Stimulated activated CD4-positive, alpha-beta T cell treated with anti-CD3 and anti-CD28 coated beads, Interleukin-1b, Interleukin-23, amount 100 ng/mL, for 48 hours (primary cell): ENCODE data around the gene ZBTB16.

Experiments used
- DNase-seq: peaks from one replicate; pipeline ENCODE4 v3.0.0-alpha.2; 2020

Gene ZBTB16

GRCh38 chr11:114250993-114251814 lies 191.7 kb downstream of the ZBTB16 start:
- no peak for DNase-seq

GRCh38 chr11:114251815-114252337 lies 192.4 kb downstream of the ZBTB16 start:
- no peak for DNase-seq

- no peak for DNase-seq
Measured at GRCh38 chr11:114252767-114253166, 193.3 kb downstream of the ZBTB16 start.

GRCh38 chr11:114253771-114254170 lies 194.3 kb downstream of the ZBTB16 start:
- DNase-seq, result no peak

- no peak for DNase-seq
Measured at GRCh38 chr11:114254571-114255146, 195.1 kb downstream of the ZBTB16 start.

- DNase-seq, result no peak
Measured at GRCh38 chr11:114255289-114255688, 195.8 kb downstream of the ZBTB16 start.

GRCh38 chr11:114256176-114256966 lies 196.9 kb downstream of the ZBTB16 start:
- no peak for DNase-seq

- DNase-seq, result no peak
Measured at GRCh38 chr11:114256967-114257286, 197.4 kb downstream of the ZBTB16 start.

- no peak for DNase-seq
Measured at GRCh38 chr11:114257621-114258558, 198.4 kb downstream of the ZBTB16 start.

GRCh38 chr11:114258696-114259095 lies 199.2 kb downstream of the ZBTB16 start:
- DNase-seq, result no peak

- DNase-seq, result no peak
Measured at GRCh38 chr11:114259124-114259526, 199.6 kb downstream of the ZBTB16 start.

GRCh38 chr11:114259551-114259983 lies 200.1 kb downstream of the ZBTB16 start:
- no peak for DNase-seq

GRCh38 chr11:114260077-114260476 lies 200.6 kb downstream of the ZBTB16 start:
- no peak for DNase-seq

GRCh38 chr11:114260483-114260882 lies 201.0 kb downstream of the ZBTB16 start:
- DNase-seq, result no peak

- DNase-seq, result no peak
Measured at GRCh38 chr11:114261791-114262190, 202.3 kb downstream of the ZBTB16 start.

- no peak for DNase-seq
Measured at GRCh38 chr11:114262681-114263512, 203.4 kb downstream of the ZBTB16 start.

GRCh38 chr11:114263513-114264170 lies 204.1 kb downstream of the ZBTB16 start:
- no peak for DNase-seq

GRCh38 chr11:114264381-114264780 lies 204.9 kb downstream of the ZBTB16 start:
- DNase-seq, result no peak

- no peak for DNase-seq
Measured at GRCh38 chr11:114265122-114265878, 205.8 kb downstream of the ZBTB16 start.

GRCh38 chr11:114269498-114269897 lies 210.0 kb downstream of the ZBTB16 start:
- DNase-seq, result no peak
